ENCODE measurements around the gene CENPX.

The CENPX gene

DNA sequence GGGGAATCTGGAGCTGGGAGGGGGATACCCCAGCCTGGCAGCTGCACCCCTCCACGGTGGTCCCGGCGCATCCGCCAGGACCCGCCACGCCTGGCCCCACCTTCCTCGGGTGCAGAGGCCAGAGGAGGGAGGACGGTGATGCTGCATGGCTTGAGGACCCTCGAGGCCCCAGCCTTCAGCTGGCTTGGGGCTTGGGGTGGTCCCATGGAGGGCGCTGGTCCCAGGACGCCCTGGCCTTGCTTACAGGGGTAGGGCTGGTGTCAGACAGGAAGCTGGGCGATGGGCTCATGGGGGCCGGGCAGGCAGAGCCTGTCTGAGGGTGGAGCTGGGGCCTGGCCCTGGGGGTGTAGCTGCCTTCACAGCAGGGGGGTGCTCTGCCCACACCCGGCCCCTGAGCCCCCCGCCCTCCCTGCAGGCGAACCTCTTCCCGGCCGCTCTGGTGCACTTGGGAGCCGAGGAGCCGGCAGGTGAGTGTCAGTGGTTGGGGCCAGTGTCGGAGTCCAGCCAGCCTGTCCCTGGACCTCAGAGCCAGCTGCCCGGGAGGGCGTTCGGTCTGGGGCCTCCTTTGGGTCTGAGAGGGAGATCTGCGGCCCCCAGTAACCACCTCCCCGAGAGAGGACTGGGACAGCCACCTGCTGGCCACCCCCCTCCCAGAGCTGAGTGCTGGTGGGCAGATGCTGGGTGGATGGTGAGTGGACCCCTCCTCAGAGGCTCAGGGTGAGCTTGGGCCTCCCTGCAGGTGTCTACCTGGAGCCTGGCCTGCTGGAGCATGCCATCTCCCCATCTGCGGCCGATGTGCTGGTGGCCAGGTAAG lies 6.4 kb downstream of the CENPX start:
- TF ChIP-seq SPI1 (IDR thresholded peaks at IDR 0.05; ENCODE audit: low read depth, low read length), result no peak
- TF ChIP-seq TAF1 (IDR thresholded peaks at IDR 0.05; ENCODE audit: low read depth, low read length), result no peak
- TF ChIP-seq POLR2AphosphoS5 (IDR thresholded peaks at IDR 0.05; ENCODE audit: low read depth, low read length), result no peak
- TF ChIP-seq PAX5 (IDR thresholded peaks at IDR 0.05; ENCODE audit: insufficient read depth, low read length, severe bottlenecking), result no peak
- no peak for TF ChIP-seq POU2F2 (IDR thresholded peaks at IDR 0.05; ENCODE audit: low read depth, low read length)
- TF ChIP-seq POLR2A (IDR thresholded peaks at IDR 0.05; ENCODE audit: low read depth, low read length), result no peak
- DNase-seq (ENCODE audit: insufficient read length, low spot score) (no peak), FAIRE-seq (no peak)

DNA sequence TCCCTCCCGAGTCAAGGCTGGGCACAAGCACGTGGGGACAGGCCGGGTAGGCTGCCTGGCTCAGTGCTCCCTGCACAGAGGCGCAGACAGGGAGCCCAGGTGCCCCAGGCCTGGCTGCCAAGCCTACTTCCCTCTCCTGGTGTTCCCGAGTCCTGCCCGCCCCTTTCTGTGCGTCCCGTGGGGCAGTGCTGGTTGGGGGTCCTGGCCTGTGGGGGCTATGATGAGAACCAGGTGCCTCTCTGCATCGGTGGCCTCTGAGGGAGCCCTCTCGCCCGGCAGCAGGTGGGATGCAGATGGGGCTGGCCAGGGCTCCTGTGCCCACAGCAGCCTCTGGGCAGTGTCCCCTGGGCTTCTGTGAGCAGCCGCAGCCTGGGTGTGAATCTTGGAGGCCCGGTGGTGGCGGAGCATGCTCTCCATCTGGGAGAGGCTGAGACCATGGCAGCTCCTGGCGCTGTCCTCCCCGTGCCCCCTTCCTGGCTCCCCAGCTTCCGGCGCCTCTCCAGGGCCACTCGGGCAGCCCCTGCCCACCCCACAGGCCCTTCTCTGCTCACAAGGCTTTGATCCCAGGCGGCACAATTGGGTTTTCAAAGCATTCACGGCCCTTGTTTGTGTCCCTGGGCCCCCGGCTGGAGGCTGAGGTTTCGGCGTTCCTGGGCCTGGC lies 7.2 kb downstream of the CENPX start:
- FAIRE-seq (no peak), DNase-seq (ENCODE audit: insufficient read length, low spot score) (no peak)
- TF ChIP-seq POLR2A (IDR thresholded peaks at IDR 0.05; ENCODE audit: low read depth, low read length), result no peak

DNA sequence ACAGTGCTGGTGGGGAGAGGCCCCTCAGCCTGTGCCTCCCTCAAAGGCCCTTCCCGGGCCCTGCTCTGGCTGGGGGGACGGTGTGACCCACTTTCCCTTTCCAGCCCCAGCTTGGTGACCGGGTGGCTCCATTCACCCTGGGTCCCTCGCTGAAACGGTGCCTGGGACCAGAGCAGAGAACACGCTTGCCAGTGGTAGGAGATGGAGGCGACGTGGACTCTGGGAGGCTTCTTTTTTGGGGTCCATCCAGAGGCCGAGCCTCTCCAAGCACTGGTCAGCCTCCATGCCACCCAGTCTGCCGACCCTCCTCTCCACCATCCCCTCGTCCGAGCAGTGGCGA lies 7.7 kb downstream of the CENPX start:
- no peak for FAIRE-seq
- no peak for TF ChIP-seq POLR2AphosphoS5 (IDR thresholded peaks at IDR 0.05; ENCODE audit: low read depth, low read length)
- no peak for DNase-seq (ENCODE audit: insufficient read length, low spot score)

DNA sequence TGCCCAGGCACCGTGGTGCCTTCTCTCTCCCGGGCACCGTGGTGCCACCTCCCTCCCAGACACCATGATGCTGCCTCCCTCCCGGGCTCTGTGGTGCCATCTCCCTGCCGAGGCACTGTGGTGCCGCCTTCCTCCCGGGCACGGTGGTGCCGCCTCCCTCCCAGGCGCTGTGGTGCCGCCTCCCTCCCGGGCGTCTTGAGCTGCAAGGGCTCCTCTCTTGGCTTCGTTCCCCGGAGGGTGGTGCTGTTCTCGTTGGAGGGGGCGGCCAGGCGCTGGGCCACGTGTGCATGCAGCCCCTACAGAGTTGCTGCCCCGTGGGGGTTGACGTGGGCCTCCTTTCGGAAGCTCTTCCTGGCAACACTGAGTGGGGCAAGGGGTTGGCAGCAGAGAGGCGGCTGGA lies 8.2 kb downstream of the CENPX start:
- DNase-seq (ENCODE audit: insufficient read length, low spot score), result no peak
- no peak for FAIRE-seq
- TF ChIP-seq POU2F2 (IDR thresholded peaks at IDR 0.05; ENCODE audit: low read depth, low read length), result no peak
- TF ChIP-seq SPI1 (IDR thresholded peaks at IDR 0.05; ENCODE audit: low read depth, low read length), result no peak
- TF ChIP-seq POLR2A (IDR thresholded peaks at IDR 0.05; ENCODE audit: low read depth, low read length), result no peak
- TF ChIP-seq TAF1 (IDR thresholded peaks at IDR 0.05; ENCODE audit: low read depth, low read length), result no peak
- TF ChIP-seq POLR2AphosphoS5 (IDR thresholded peaks at IDR 0.05; ENCODE audit: low read depth, low read length), result no peak
- no peak for TF ChIP-seq PAX5 (IDR thresholded peaks at IDR 0.05; ENCODE audit: insufficient read depth, low read length, severe bottlenecking)

DNA sequence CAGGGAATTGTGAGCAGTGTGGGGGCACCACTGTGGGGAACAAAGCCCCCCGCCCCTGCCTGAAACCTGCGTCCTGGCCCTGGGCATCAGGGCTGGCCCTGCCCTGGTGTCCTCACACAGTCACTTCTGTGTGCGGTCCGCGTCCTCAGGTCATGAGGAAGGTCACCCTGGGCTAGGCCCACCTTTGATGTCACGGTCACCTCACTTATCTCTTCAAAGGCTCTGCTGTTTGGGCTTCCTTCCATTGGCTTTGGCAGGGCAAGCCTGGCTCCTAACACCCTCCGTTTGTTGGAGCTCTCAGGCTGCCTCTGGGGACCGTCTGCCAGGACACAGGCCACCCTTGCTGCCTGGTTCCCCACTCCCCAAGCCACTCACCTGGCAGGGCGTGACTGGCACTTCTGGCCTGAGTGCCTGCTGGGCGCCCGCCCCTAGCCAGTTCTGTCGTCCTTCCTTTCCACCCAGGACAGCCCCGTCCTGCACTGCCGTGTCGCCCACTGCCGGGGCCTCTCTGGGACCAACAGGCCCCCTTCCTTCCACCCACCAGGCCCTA lies 8.8 kb downstream of the CENPX start:
- TF ChIP-seq TAF1 (IDR thresholded peaks at IDR 0.05; ENCODE audit: low read depth, low read length) (no peak), POLR2A (IDR thresholded peaks at IDR 0.05; ENCODE audit: low read depth, low read length) (no peak), POU2F2 (IDR thresholded peaks at IDR 0.05; ENCODE audit: low read depth, low read length) (no peak), SPI1 (IDR thresholded peaks at IDR 0.05; ENCODE audit: low read depth, low read length) (no peak), POLR2AphosphoS5 (IDR thresholded peaks at IDR 0.05; ENCODE audit: low read depth, low read length) (no peak), PAX5 (IDR thresholded peaks at IDR 0.05; ENCODE audit: insufficient read depth, low read length, severe bottlenecking) (no peak)
- FAIRE-seq (no peak), DNase-seq (ENCODE audit: insufficient read length, low spot score) (no peak)

DNA sequence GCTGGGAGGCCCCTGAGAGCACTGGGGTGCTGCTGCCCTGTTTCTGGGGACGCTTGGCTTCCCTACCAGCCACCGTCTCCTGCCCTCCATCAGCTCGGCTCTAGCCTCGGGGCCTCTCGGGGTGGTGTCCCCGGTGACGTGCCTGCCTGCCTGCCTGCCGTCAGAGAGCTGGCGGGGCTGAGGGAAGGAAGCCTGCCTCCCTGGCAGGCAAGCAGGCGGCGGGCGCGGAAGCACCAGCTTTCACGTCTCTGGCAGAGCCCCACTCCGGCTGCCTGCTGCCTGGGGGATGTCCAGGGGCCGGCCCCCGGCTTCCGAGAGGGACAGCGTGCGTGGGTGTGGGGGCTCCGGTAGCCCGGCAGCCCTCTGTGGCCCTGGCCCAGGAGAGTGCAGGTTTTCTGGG lies 9.3 kb downstream of the CENPX start:
- no peak for DNase-seq (ENCODE audit: insufficient read length, low spot score)
- TF ChIP-seq PAX5 (IDR thresholded peaks at IDR 0.05; ENCODE audit: insufficient read depth, low read length, severe bottlenecking), result no peak
- FAIRE-seq, result no peak

DNA sequence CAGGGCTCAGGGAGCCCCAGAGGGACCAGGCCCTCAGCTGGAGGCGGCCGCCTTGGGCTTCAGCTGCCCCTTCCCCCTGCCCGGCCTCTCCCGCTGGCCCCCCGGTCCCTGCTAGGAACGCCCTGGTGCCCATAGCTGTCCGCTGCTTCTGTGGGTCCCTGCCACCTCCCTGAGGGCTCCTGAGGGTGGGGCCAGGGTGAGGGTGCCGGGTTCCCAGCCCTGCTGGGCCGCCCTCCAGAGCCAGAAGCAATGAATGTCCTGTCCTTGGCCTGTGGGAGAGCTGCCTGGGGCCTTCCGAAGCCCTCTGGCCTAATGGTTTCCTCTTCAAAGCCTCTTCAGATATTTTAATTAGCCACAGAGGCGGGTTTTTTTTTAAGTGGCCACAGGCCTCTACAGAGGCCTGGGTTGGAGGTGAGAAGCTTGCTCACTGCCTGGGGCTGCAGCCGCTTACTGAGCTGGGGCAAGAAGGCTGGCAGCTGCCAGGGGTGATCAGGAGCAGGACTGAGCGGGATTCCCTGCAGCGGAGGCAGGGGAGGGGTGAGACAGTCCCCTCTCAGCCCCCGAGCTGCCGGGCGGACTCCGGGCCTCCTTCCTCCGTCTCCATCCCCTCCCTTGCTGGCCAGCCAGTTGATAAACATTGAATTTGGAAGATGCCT lies 9.9 kb downstream of the CENPX start:
- DNase-seq (ENCODE audit: insufficient read length, low spot score), result no peak
- TF ChIP-seq TAF1 (IDR thresholded peaks at IDR 0.05; ENCODE audit: low read depth, low read length), result no peak
- TF ChIP-seq POLR2A (IDR thresholded peaks at IDR 0.05; ENCODE audit: low read depth, low read length), result no peak
- TF ChIP-seq SPI1 (IDR thresholded peaks at IDR 0.05; ENCODE audit: low read depth, low read length), result no peak
- no peak for TF ChIP-seq POU2F2 (IDR thresholded peaks at IDR 0.05; ENCODE audit: low read depth, low read length)
- no peak for TF ChIP-seq PAX5 (IDR thresholded peaks at IDR 0.05; ENCODE audit: insufficient read depth, low read length, severe bottlenecking)
- no peak for FAIRE-seq

DNA sequence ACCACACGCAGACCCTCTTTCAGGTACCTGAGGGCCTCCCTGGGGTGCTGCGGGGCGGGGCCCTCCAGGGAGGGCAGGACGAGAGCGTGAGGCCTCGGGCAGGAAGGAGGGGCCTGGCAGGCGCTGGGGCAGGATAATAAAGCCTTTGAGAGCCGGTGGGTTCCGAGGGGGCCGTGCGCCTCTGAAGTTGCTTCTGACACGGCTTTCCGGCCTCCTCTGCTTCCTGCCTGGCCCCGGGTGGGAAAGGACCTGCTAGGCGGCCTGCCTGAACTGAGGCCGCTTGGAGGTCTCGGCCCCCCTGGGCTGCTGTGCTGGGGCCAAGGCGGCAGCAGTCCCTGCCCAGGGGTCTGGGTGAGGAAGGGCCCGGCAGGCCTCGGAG lies 10.4 kb downstream of the CENPX start:
- TF ChIP-seq PAX5 (IDR thresholded peaks at IDR 0.05; ENCODE audit: insufficient read depth, low read length, severe bottlenecking), result no peak
- no peak for TF ChIP-seq POLR2A (IDR thresholded peaks at IDR 0.05; ENCODE audit: low read depth, low read length)
- TF ChIP-seq SPI1 (IDR thresholded peaks at IDR 0.05; ENCODE audit: low read depth, low read length), result no peak
- no peak for TF ChIP-seq POU2F2 (IDR thresholded peaks at IDR 0.05; ENCODE audit: low read depth, low read length)
- no peak for TF ChIP-seq TAF1 (IDR thresholded peaks at IDR 0.05; ENCODE audit: low read depth, low read length)
- no peak for TF ChIP-seq POLR2AphosphoS5 (IDR thresholded peaks at IDR 0.05; ENCODE audit: low read depth, low read length)
- FAIRE-seq (no peak), DNase-seq (ENCODE audit: insufficient read length, low spot score) (no peak)

DNA sequence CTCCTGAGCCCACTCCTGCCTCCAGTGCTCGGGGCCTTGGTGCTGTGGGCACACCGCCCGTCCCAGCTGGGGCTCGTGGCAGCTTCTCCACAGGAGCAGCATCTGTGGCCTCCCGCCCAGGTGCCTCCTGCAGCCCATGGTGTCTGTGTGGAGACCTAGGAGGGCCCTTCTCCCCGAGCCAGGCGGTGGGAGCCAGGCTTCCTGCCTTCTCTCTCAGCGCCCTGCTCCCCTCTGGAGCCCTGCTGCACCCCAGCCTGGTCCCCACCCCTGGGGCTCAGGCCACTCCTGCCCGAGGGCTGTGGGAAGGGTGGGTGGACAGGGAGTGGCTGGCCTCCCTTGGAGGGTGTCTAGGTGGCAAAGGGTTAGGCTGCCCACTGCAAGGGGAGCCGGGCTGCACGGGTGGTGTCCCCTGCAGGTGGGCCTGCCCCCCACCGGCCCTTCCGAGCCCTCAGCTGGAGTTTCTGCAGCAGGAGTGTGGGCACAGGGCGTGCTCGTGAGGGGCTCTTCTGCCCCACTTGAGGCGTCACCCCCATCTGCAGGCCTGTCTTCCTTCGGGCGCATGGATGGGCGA lies 11.0 kb downstream of the CENPX start:
- DNase-seq (ENCODE audit: insufficient read length, low spot score), result no peak
- no peak for FAIRE-seq
- TF ChIP-seq SPI1 (IDR thresholded peaks at IDR 0.05; ENCODE audit: low read depth, low read length) (no peak), PAX5 (IDR thresholded peaks at IDR 0.05; ENCODE audit: insufficient read depth, low read length, severe bottlenecking) (no peak), POLR2AphosphoS5 (IDR thresholded peaks at IDR 0.05; ENCODE audit: low read depth, low read length) (no peak), POU2F2 (IDR thresholded peaks at IDR 0.05; ENCODE audit: low read depth, low read length) (no peak), TAF1 (IDR thresholded peaks at IDR 0.05; ENCODE audit: low read depth, low read length) (no peak), POLR2A (IDR thresholded peaks at IDR 0.05; ENCODE audit: low read depth, low read length) (no peak)

All from GM12891 (cell line).